GM19238 (cell line): ENCODE results near the gene RGPD8.

ENCODE experiments used
- DNase-seq: peaks from one replicate; pipeline ENCODE4 v3.0.0; 2011; ENCODE audit warnings: low spot score; ENCODE audit not compliant: insufficient read length

RGPD8 gene

GRCh38 chr2:112335600-112335999 is 97.8 kb downstream of the RGPD8 start:
- DNase-seq = no peak

- no peak for DNase-seq
Observed at GRCh38 chr2:112332123-112332696, 101.2 kb downstream of the RGPD8 start.

- no peak for DNase-seq
Observed at GRCh38 chr2:112322919-112323318, 110.5 kb downstream of the RGPD8 start.

GRCh38 chr2:112321375-112322320 is 111.8 kb downstream of the RGPD8 start:
- DNase-seq = no peak
